K562 (cell line): ENCODE measurements around the gene CCNC. TPM values are rescaled to one million over a fixed set of nuclear protein-coding genes. Genes with fewer than 3 reads are reported as not detected.

Experiments
- BCL6 ChIP-seq: fragments of 250-450 bp; sonication (Bioruptor Pico); IDR thresholded peaks from 2 replicates; pipeline ENCODE4 v1.4.0; 2020
- CHD7 ChIP-seq: fragments of 200-600 bp; sonication (generic); IDR thresholded peaks from one replicate; pipeline ENCODE4 v1.6.1; 2012; ENCODE audit warnings: mild to moderate bottlenecking, low read depth, low read length, inconsistent platforms
- GTF2F1 ChIP-seq: IDR thresholded peaks from 2 replicates; pipeline ENCODE4 v1.6.1; 2011; ENCODE audit warnings: low read depth, low read length, improper control_type of control experiment
- HNRNPL ChIP-seq: fragments of 200-400 bp; formaldehyde crosslinking; IDR thresholded peaks from 2 replicates; pipeline ENCODE4 v1.6.1; 2017; ENCODE audit warnings: low read depth, mild to moderate bottlenecking, low read length
- IRF1 ChIP-seq: sonication (generic); formaldehyde crosslinking; IDR thresholded peaks from 2 replicates; pipeline ENCODE4 v1.8.0; 2022; ENCODE audit warnings: missing genetic modification reagents, mild to moderate bottlenecking, borderline replicate concordance
- KLF1 ChIP-seq: fragments of 450-650 bp; IDR thresholded peaks from 2 replicates; pipeline ENCODE4 v1.6.1; 2016; ENCODE audit warnings: missing genetic modification characterization, missing compliant biosample characterization
- MEIS2 ChIP-seq: fragments of 450-650 bp; IDR thresholded peaks from 2 replicates; pipeline ENCODE4 v1.6.1; 2014; ENCODE audit warnings: mild to moderate bottlenecking; ENCODE audit not compliant: partially characterized antibody
- NKRF ChIP-seq: fragments of 450-650 bp; IDR thresholded peaks from 2 replicates; pipeline ENCODE4 v1.6.1; 2016; ENCODE audit warnings: borderline replicate concordance
- SP2 ChIP-seq: IDR thresholded peaks from 2 replicates; pipeline ENCODE4 v1.6.1; 2011; ENCODE audit warnings: mild to moderate bottlenecking, low read depth, low read length, moderate library complexity; ENCODE audit not compliant: poor library complexity, severe bottlenecking; ENCODE audit errors: extremely low read depth
- SRSF7 ChIP-seq: fragments of 200-400 bp; formaldehyde crosslinking; optimal IDR thresholded peaks from 2 replicates; pipeline ENCODE3; 2017; ENCODE audit warnings: mild to moderate bottlenecking, low read depth, low read length
- TARDBP ChIP-seq: fragments of 450-650 bp; IDR thresholded peaks from 2 replicates; pipeline ENCODE4 v1.6.1; 2016
- ZEB2 ChIP-seq: fragments of 450-650 bp; IDR thresholded peaks from 2 replicates; pipeline ENCODE4 v1.6.1; 2016
- ZNF212 ChIP-seq: fragments of 450-650 bp; formaldehyde crosslinking; IDR thresholded peaks from 2 replicates; pipeline ENCODE4 v1.4.0; 2020; ENCODE audit warnings: mild to moderate bottlenecking
- ZNF764 ChIP-seq: fragments of 250-450 bp; sonication (Bioruptor Pico); IDR thresholded peaks from 2 replicates; pipeline ENCODE4 v1.4.0; 2020; ENCODE audit warnings: low read depth, mild to moderate bottlenecking, moderate library complexity
- polyA plus RNA-seq, 8 experiments: library from polyadenylated mRNA; depleted of rRNA in 4 of 8; stranded (reverse) in 5 of 8; unstranded in 3 of 8; fragments of >200 nt; fragmentation: Nextera tagmentation in 2 of 8; fragmentation: Illumina TruSeq in 1 of 8; extraction: Ambion mirVana in 2 of 8; extraction: Trizol in 1 of 8; gene quantifications; 2 replicates each; pipeline versions ENCODE4 v1.2.1 to v1.2.3, GENCODE V29; 2011 to 2014; ENCODE audit warnings: inconsistent platforms in 1 of 8, missing spikeins in 1 of 8
- total RNA-seq, 7 experiments: library from RNA; depleted of rRNA in 6 of 7; stranded (reverse); fragments of >200 nt in 6 of 7; fragmentation: Illumina TruSeq in 2 of 7; extraction: Trizol in 2 of 7; gene quantifications; 2 replicates each; pipeline versions ENCODE4 v1.2.1 to v1.2.3, GENCODE V29; 2011 to 2021; ENCODE audit warnings: low replicate concordance in 1 of 7

CCNC gene
- total and polyA plus RNA-seq, 9 of the 15 experiments (the other 6 are each of a cell fraction or from before 2014, with no cell fraction given): 68.7 to 177 (median 99.6) TPM

GRCh38 chr6:99520855-99521632 lies 47.4 kb downstream of the CCNC start (continued):
- no peak for TF ChIP-seq IRF1 (CRISPR knock-in tag)
- peak; percentile 40; the same call in 1 of the 2 replicates for TF ChIP-seq NKRF
- no peak for TF ChIP-seq GTF2F1
- TF ChIP-seq TARDBP: no peak
- no peak for TF ChIP-seq KLF1 (tag)
- TF ChIP-seq ZNF764 (CRISPR knock-in tag): no peak
- no peak for TF ChIP-seq MEIS2
- no peak for TF ChIP-seq BCL6 (CRISPR knock-in tag)
- no peak for TF ChIP-seq SP2
- TF ChIP-seq ZNF212 (CRISPR knock-in tag): no peak
- TF ChIP-seq HNRNPL: no peak
- peak; percentile 49; the same call in 1 of the 2 replicates for TF ChIP-seq ZEB2
- no peak for TF ChIP-seq SRSF7
- TF ChIP-seq CHD7: no peak
